ENCODE data around the gene ARL4C. TPM values are rescaled to one million over a fixed set of nuclear protein-coding genes. Genes with fewer than 3 reads are reported as not detected.

Gene ARL4C
- total and polyA plus RNA-seq, 10 donors, result 12.2 to 148 (median 65.5) TPM

DNA sequence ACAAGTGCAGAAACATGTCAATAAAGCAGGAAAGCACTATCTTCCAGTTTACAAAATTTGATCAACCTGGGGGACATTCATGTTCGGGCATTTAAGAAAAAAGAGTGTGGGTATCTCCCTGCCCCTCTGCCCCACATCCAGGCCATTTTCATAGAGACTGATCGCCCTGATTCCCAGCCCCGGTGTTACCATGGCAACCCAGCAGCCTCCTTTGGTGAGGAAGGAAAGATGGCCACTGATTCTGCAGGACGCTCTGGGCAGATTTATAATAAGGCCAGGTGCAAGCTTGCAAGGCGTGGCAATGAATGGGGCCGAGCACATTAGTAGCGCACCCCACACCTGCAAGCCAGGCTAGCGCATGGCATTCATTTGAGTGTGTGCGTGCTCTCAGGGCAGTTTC, 36.7 kb upstream of the ARL4C start:
- Histone ChIP-seq H3K36me3 (no peaks in the 10 kb centered on the region), H3K9me3 (peaks cover 0 to 19% (median under 1%) of the 10 kb centered on the region in 8 donors), H3K4me3 (no peak overlapping the region), H3K27me3 (replicated peaks in 1 of 7) (peaks cover 0 to 9% (median 0%) of the 10 kb centered on the region in 7 donors), H3K4me1 (no peaks in the 10 kb centered on the region), H3K27ac (no peak overlapping the region)
- no peak for DNase-seq
- no peak for TF ChIP-seq POLR2A (IDR thresholded peaks at IDR 0.05)
- no peak for TF ChIP-seq POLR2AphosphoS5 (IDR thresholded peaks at IDR 0.05)
- TF ChIP-seq, protein P1, sequence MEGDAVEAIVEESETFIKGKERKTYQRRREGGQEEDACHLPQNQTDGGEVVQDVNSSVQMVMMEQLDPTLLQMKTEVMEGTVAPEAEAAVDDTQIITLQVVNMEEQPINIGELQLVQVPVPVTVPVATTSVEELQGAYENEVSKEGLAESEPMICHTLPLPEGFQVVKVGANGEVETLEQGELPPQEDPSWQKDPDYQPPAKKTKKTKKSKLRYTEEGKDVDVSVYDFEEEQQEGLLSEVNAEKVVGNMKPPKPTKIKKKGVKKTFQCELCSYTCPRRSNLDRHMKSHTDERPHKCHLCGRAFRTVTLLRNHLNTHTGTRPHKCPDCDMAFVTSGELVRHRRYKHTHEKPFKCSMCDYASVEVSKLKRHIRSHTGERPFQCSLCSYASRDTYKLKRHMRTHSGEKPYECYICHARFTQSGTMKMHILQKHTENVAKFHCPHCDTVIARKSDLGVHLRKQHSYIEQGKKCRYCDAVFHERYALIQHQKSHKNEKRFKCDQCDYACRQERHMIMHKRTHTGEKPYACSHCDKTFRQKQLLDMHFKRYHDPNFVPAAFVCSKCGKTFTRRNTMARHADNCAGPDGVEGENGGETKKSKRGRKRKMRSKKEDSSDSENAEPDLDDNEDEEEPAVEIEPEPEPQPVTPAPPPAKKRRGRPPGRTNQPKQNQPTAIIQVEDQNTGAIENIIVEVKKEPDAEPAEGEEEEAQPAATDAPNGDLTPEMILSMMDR (IDR thresholded peaks at IDR 0.05 in 8 of 11, conservative IDR thresholded peaks at IDR 0.05 in 3 of 11), result no peak
- WGBS, 5 donors, result 85 to 95% (median 92%) methylated on average over 9 of the region's 9 CpGs
- intact Hi-C loops (cut with DNase I; ENCODE audit: low total_unique reads), result no loop called here

DNA sequence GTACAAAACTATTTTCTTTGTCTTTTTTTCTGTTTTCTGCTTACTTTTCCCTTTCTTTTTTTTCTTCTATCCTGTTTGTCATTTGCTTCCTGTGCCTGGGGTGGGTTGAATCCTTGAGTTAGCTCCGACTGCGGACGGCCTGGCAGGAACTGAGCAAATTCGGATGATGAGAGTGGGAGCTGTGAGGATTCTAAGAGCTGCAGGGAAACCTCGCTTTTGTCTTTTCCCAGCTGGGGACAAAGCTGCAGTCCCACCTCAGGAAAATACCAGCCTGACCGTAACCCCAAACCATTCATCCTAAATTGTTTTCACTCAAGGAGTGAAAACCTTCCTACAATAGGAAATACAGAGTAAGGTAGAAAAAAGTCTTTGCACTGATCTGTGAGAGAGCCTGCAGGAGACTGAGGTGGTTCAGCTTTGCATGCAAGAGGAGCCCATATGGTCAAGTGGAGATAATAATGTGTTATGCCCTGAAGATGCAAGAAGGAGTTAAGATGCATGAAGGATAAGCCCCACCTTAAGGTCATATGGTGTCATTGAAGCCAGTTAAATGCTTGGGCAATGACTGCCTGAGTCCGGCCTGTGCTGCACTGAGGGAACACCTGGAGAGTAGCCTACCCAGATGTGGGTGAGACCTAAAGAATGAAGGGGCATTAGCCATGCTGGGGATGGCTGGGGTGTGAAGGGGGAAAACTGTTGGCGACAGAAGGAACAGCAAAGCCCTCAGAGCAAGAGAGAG, 31.7 kb upstream of the ARL4C start:
- WGBS, 5 donors, result 69 to 75% (median 73%) methylated on average over 8 of the region's 8 CpGs
- peaks cover 0 to 30% (median 11%) of the 10 kb centered on the region in 8 donors for H3K9me3 ChIP-seq
- H3K36me3 ChIP-seq, result no peaks in the 10 kb centered on the region
- no peak overlapping the region for H3K4me3 ChIP-seq
- TF ChIP-seq POLR2A (IDR thresholded peaks at IDR 0.05), result no peak
- TF ChIP-seq POLR2AphosphoS5 (IDR thresholded peaks at IDR 0.05), result no peak
- TF ChIP-seq, protein P1 (IDR thresholded peaks at IDR 0.05 in 8 of 11, conservative IDR thresholded peaks at IDR 0.05 in 3 of 11), result no peak
- no peak for DNase-seq
- H3K4me1 ChIP-seq, result no peaks in the 10 kb centered on the region
- intact Hi-C loops (cut with DNase I; ENCODE audit: low total_unique reads), result no loop called here
- peaks cover 0 to 9% (median 0%) of the 10 kb centered on the region in 7 donors for H3K27me3 ChIP-seq (replicated peaks in 1 of 7)
- no peak overlapping the region for H3K27ac ChIP-seq

DNA sequence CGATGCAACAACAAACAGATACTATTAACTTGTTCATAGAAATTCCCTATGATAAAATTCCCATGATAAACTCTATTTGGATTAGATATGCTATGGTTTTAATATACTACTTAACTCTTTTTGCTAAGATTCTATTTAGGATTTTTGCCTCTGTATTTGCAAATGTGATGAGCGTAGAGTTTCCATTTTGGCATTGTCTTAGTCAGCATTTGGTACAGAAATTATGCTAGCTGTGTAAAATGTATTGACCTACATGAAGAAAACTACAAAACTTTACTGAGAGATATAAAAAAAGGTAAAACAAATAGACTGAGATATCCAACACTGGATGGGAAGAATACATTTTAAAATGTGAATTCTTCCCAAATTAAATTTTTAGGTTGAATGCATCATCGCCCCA, 29.8 kb upstream of the ARL4C start:
- H3K27me3 ChIP-seq (replicated peaks in 1 of 7), result peaks cover 0 to 9% (median 0%) of the 10 kb centered on the region in 7 donors
- 90 to 95% (median 93%) methylated on average over 3 of the region's 3 CpGs for WGBS, 5 donors
- TF ChIP-seq, protein P1 (IDR thresholded peaks at IDR 0.05 in 8 of 11, conservative IDR thresholded peaks at IDR 0.05 in 3 of 11), result no peak
- TF ChIP-seq POLR2A (IDR thresholded peaks at IDR 0.05) (no peak), POLR2AphosphoS5 (IDR thresholded peaks at IDR 0.05) (no peak)
- no peak for DNase-seq
- no peaks in the 10 kb centered on the region for H3K36me3 ChIP-seq
- H3K9me3 ChIP-seq, result peaks cover 0 to 18% (median 11%) of the 10 kb centered on the region in 8 donors
- H3K27ac ChIP-seq, result no peak overlapping the region
- intact Hi-C loops (cut with DNase I; ENCODE audit: low total_unique reads), result no loop called here
- no peak overlapping the region for H3K4me3 ChIP-seq
- no peaks in the 10 kb centered on the region for H3K4me1 ChIP-seq

DNA sequence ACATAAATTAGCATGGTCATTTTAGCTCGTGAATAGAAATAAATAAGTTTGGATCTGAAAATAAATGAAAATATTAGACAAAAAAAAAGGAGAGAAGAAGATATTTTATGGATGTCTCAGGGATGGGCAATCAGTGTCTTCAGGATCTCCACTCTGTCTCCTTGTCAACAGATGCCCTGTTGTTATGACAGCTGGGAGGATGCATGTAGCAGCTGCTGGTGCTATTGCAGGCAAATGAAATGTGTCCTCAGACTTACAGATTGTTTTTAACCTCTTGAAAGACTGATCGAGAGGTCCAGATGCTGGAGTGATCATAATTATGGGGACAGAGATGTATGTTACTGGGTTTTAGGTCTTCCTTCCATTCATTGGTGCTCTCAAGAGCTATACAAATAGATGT, 24.7 kb upstream of the ARL4C start:
- intact Hi-C loops (cut with DNase I; ENCODE audit: low total_unique reads), result no loop called here
- H3K4me3 ChIP-seq, result no peak overlapping the region
- DNase-seq, result no peak
- peaks cover 0 to 18% (median 11%) of the 10 kb centered on the region in 8 donors for H3K9me3 ChIP-seq
- no peaks in the 10 kb centered on the region for H3K36me3 ChIP-seq
- no peak overlapping the region for H3K27ac ChIP-seq
- TF ChIP-seq POLR2A (IDR thresholded peaks at IDR 0.05) (no peak), POLR2AphosphoS5 (IDR thresholded peaks at IDR 0.05) (no peak)
- TF ChIP-seq, protein P1 (IDR thresholded peaks at IDR 0.05 in 8 of 11, conservative IDR thresholded peaks at IDR 0.05 in 3 of 11), result no peak
- no peaks in the 10 kb centered on the region for H3K27me3 ChIP-seq (replicated peaks in 1 of 7)
- 76 to 88% (median 82%) methylated on average over 2 of the region's 2 CpGs for WGBS, 5 donors
- H3K4me1 ChIP-seq, result peaks cover 0 to 7% (median 0%) of the 10 kb centered on the region in 6 donors

Measured in spleen (tissue), 11 donors.